Measurements from ENCODE around the gene PLCB1.

DNA sequence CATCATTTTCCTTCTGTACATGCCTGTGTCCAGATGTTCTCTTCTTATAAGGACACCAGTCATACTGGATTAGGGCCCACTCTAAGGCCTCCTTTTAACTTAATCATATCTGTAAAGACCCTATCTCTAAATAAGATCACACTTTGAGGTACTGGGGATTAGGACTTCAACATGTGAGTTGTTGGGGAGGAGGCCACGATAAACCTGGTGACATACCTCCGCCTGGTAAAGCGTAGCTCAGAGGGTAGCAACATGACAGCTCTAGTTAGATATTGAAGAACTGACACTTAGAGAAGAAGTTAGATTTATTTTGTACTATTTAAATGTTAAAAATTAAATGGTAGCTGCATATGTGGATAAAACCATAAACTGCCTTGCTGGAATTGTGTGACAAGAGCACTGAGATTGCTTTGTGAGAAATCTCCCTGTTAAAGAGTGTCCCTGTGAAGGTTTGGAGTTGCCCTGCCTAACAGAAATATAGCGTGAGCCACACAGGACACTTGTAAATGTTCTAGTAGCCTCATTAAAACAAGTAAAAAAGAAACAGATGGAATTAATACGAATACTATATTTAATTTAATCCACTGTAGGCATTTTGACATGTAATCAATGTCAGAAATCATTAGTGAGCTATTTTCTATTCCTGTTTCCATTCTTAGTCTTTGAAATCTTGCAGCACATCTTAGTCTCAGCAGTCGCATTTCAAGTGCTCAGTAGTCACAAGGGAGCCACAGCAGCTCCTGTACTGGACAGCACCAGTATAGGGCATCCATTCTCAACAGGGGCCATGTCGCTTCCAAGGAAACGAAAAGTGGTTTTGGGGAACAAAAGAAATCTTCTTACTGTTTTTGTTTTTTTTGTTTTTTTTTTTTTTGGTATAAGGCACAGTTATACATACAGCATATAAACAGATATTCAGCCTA lies 13.4 kb downstream of the PLCB1 start:
- TF ChIP-seq POLR2A (IDR thresholded peaks at IDR 0.05), result no peak
- TF ChIP-seq, protein P1, sequence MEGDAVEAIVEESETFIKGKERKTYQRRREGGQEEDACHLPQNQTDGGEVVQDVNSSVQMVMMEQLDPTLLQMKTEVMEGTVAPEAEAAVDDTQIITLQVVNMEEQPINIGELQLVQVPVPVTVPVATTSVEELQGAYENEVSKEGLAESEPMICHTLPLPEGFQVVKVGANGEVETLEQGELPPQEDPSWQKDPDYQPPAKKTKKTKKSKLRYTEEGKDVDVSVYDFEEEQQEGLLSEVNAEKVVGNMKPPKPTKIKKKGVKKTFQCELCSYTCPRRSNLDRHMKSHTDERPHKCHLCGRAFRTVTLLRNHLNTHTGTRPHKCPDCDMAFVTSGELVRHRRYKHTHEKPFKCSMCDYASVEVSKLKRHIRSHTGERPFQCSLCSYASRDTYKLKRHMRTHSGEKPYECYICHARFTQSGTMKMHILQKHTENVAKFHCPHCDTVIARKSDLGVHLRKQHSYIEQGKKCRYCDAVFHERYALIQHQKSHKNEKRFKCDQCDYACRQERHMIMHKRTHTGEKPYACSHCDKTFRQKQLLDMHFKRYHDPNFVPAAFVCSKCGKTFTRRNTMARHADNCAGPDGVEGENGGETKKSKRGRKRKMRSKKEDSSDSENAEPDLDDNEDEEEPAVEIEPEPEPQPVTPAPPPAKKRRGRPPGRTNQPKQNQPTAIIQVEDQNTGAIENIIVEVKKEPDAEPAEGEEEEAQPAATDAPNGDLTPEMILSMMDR (IDR thresholded peaks at IDR 0.05), result no peak

Data from uterus (tissue), 2 donors.